ENCODE measurements around the gene CFHR2. TPM values are rescaled to one million over a fixed set of nuclear protein-coding genes. Genes with fewer than 3 reads are reported as not detected.

CFHR2 gene
- total RNA-seq, 1 donor from 2014 or later = not detected

GRCh38 chr1:197003132-197003531 lies 59.6 kb downstream of the CFHR2 start:
- no peak for DNase-seq

DNA sequence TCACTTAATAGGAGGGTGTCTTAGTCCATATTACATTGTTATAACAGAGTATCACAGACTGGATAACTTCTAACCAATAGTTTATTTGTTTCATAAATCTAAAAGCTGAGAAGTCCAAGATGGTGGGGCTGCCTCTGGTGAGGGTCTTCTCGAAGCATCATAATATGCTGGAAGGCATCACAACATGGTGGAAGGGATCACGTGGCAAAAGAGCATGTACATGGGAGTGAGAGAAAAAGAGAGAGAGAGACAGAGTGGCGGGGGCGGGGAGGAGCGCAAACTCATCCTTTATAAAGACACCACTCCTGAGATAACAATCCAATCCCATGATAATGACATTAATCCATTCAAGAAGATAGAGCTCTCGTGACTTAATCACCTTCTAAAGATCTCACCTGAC lies 65.3 kb downstream of the CFHR2 start:
- DNase-seq = no peak

Small RNA genes lying within 50 kb of the gene (small RNA-seq; reads per million reads assigned to genes)
- gene AL139418.1 = not detected

Other genes starting within 250 kb of the CFHR2 start
- gene CFHR3, start 168.9 kb upstream of the CFHR2 start, total RNA-seq = not detected
- gene CFHR1, start 124.0 kb upstream of the CFHR2 start, total RNA-seq = 0.94 TPM
- gene CFHR4, start 55.7 kb upstream of the CFHR2 start, total RNA-seq = 0.31 TPM
- not detected for gene CFHR5, start 33.8 kb downstream of the CFHR2 start, total RNA-seq
- gene F13B, start 123.5 kb downstream of the CFHR2 start, total RNA-seq = not detected
- 8.9 TPM for gene ASPM, start 202.9 kb downstream of the CFHR2 start, total RNA-seq